Mucosa of gallbladder (tissue), 1 donor: Measurements from ENCODE around the gene REG1A. TPM values are rescaled to one million over a fixed set of nuclear protein-coding genes. Genes with fewer than 3 reads are reported as not detected.

Experiments used
- DNase-seq: peaks from one replicate; pipeline ENCODE4 v3.0.0-alpha.2; 2020; ENCODE audit warnings: low spot score
- total RNA-seq: library from RNA; stranded (reverse); gene quantifications from one replicate; pipeline ENCODE4 v1.2.1, GENCODE V29; 2021
- donor health status: DM: no; HTN: no; CAD: no.

REG1A gene
- 33.7 TPM for total RNA-seq

GRCh38 chr2:79120194-79120713 lies at the start of gene REG1A:
Gene REG1A (plus strand): TSS chr2:79120488. CDS start chr2:79120862, 374 bp downstream.
- peak; percentile 40 for DNase-seq

DNA sequence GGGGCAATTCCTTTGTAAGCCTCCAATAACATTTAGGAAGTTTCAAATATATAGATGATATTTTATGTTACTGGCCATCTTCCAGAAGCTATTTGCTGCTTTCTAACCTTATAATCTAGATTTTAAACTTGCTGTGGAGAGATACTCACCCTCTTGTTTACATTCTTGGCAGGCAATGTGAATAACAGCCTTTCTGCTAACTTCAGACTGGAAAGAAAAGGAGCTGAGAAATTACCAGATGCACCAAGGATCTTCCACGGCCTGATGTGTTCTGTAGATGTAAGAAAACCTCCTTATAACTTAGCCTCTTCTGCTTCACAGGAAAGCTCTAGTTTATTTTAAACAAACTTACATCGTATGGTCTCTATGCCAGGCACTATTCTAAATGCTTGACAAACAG lies 49.2 kb upstream of the REG1A start:
- no peak for DNase-seq

DNA sequence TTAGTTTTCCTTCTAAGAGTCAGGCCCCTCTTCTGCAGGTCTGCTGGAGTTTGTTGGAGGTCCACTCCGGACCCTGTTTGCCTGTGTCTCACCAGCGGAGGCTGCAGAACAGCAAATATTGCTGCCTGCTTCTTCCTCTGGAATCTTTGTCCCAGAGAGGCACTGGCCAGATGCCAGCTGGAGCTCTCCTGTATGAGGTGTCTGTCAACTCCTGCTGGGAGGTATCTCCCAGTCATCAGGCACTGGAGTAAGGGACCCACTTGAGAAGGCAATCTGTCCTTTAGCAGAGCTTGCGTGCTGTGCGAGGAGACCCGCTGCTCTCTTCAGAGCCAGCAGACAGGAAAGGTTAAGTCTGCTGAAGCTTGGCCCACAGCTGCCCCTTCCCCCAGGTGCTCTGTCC lies 37.3 kb upstream of the REG1A start:
- DNase-seq, result no peak

- DNase-seq, result no peak
Measured at GRCh38 chr2:79083597-79084251, 36.6 kb upstream of the REG1A start.

- no peak for DNase-seq
Measured at GRCh38 chr2:79084495-79085135, 35.7 kb upstream of the REG1A start.

DNA sequence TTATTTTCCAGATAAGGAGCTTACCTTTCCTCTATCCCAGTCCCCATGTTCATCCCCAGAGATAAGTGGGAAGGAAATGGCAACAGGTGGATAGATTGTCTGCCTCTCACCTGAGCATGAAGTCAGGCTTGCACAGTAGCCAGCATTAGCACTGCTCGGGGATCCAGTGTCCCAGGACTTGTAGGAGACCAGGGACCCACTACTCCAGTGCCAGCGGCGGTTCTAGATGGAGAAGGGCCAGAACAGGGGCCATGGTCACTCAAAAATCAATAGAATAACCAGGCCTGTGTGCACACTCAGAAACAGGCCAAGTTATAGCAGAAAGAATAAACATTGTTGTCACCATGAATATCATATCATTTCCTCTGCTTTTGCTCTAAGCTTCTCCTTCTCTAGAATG lies 34.9 kb upstream of the REG1A start:
- DNase-seq, result no peak

GRCh38 chr2:79086255-79086654 lies 34.0 kb upstream of the REG1A start:
- no peak for DNase-seq

GRCh38 chr2:79087785-79088364 lies 32.4 kb upstream of the REG1A start, which contains the start of gene REG1B:
Gene REG1B (minus strand): TSS chr2:79087993. CDS start chr2:79087612, 381 bp downstream.
- no peak for DNase-seq

- DNase-seq, result no peak
Measured at GRCh38 chr2:79090693-79091092, 29.6 kb upstream of the REG1A start.

DNA sequence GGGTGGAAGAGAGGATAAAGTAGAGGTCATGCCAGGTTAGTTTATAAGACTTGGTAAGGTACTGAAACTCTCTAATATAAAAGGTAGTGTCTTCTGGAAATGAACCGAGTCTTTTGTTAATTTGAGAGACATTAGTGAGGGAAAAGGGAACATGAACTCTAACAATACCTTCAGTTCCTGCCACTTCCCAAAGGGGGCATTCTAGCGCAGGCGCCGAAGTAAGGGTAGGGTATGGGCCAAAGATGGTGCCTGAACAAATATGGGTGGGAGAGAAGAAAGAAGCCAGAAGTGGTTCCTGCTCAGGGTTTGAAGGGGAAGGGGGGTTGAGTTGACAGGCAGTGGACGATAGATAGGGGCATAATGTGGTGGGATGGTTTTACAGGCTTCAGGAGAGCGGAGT lies 22.4 kb upstream of the REG1A start:
- DNase-seq, result no peak

DNA sequence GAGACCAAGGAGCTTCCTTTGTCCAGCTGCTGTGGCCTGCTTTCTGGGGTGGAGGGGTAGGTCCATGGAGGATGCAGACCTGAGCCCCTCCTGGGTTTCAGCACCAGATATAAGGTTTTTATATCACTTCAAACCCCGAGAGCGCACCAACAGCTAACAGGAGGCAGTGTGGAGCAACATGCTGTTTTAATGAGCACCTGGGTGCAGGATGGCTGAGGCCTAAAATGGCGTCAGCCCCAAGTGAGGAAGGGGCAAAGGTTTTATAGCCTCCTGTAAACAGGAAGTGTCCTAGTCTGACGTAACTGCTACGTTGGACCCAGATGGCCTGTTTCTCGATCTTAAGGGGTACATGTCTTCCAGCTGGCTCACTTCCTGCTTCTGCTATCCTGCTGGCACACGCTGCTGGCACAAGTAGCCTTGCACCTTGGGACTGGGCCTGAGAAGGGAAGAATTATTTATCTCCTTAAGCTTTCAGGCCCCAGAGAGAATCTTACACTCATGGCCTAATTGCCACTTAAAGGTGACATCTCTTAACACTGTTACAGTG lies 21.1 kb upstream of the REG1A start:
- no peak for DNase-seq

GRCh38 chr2:79100285-79100684 lies 20.0 kb upstream of the REG1A start:
- DNase-seq, result no peak

DNA sequence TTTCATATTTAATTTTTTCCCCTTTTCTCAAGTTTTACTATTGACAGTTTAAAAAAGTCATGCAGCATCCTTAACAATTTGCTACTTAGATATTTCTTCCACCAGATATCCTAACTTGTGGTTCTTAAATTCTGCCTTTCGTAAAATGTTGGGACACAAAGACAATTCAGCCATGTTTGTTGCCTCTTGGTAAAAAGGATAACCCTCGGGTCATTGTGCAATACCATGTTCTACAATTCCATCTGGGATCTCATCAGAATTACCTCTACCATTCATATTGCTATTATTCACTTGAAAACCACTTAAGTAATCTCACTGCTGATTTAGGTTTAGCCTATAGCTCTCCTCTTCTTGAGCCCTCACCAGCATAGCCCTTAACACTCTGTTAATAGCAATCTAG lies 19.3 kb upstream of the REG1A start:
- DNase-seq, result no peak

DNA sequence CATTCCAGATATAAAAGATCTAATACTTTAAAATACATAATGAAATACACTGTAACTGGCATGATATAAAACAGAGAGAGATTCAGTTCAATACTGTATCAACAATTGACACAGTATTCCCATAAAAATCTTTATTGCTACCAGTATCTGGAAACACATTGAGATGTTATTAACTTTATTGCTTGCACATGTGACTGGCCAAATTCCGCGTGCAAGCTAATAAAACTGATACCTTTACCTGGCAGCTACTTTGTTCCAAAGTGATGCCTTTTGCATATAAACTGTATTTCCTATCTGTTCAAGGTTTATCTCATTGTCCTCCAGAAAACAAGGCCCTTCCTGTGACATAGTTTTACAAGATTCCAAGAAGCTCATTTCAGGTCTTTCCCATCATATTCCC lies 17.1 kb upstream of the REG1A start:
- no peak for DNase-seq

- DNase-seq, result no peak
Measured at GRCh38 chr2:79105259-79105658, 15.0 kb upstream of the REG1A start.

DNA sequence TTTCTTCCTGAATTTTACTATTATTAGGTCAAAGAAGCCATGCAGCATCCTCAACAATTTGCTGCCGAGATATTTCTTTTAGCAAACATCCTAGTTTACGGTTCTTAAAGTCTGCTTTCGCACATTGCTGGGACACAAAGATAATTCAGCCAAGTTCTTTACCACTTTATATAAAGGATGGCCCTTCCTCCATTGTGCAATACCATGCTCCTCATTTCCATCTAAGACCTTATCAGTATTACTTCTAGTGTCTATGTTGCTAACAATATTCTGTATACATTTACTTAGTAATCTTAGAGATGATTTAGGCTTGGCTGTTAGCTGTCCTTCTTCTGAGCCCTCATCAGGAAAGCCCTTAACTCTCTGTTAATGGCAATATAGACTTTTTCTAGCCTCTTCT lies 8.0 kb upstream of the REG1A start:
- DNase-seq, result no peak

- no peak for DNase-seq
Measured at GRCh38 chr2:79114797-79115494, 5.3 kb upstream of the REG1A start.

DNA sequence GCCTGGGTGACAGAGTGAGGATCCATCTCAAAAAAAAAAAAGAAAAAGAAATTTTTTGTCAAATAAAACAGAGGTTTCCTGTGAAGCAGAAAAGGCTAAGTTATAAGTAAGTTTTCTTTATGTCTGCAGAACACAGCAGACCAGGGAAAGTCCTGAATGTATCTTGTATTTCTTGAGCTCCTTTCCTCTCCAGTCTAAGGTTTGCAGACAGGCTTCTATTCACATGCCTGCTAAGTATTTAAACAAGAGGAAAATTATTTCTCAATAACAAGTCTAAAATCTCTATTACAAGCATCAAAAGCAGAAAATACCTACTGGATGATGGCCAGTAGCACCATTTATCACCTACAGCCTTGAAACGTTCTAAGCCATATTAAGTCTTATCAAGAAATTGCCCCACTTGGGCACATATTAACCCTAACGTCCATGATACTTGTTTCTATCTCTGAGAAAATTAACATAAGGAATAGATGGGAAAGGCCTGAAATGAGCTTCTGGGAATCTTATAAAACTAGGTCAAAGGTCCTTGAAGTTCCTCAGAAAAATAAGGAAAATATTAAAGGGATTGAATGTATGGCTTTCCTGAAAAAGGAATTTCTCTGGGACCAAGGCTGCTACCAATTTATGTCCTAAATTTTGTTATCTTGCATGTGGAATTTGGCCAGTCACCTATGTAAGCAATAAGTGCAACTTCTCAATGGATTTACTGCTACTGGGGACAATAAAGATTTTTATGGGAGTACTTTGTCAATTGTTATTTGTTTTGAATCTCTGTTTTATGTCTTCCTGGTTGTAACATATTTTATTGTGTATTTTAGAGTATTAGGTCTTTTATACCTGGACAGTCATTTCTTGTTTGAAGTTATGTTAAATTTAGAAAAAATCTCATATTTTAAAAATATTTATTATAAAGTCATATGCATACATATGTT lies 3.0 kb upstream of the REG1A start:
- DNase-seq, result no peak

GRCh38 chr2:79122676-79123075 lies 2.4 kb downstream of the REG1A start:
- no peak for DNase-seq

- DNase-seq, result no peak
Measured at GRCh38 chr2:79124907-79125720, 4.8 kb downstream of the REG1A start.
